Mesodermal cell (in vitro differentiated cells): ENCODE results near the gene NPAS3.

Source experiments
- H3K27ac ChIP-seq: 2 replicates; pipeline ENCODE4 v1.7.0; 2013; ENCODE audit warnings: mild to moderate bottlenecking, low read depth, low read length, moderate library complexity; ENCODE audit not compliant: severe bottlenecking
- H3K36me3 ChIP-seq: 2 replicates; pipeline ENCODE4 v1.7.1; 2013; ENCODE audit warnings: mild to moderate bottlenecking, low read length, moderate library complexity; ENCODE audit not compliant: control insufficient read depth, insufficient read depth
- H3K4me1 ChIP-seq: one replicate; pipeline ENCODE4 v1.7.1; 2013; ENCODE audit warnings: mild to moderate bottlenecking, low read length; ENCODE audit not compliant: insufficient read depth, control insufficient read depth, poor library complexity, severe bottlenecking
- H3K4me3 ChIP-seq: 2 replicates; pipeline ENCODE4 v1.7.0; 2013; ENCODE audit warnings: low read length, control low read depth, mild to moderate bottlenecking; ENCODE audit not compliant: insufficient read depth, poor library complexity, severe bottlenecking; ENCODE audit errors: extremely low read depth
- H3K9me3 ChIP-seq: 2 replicates; pipeline ENCODE4 v1.7.1; 2013; ENCODE audit warnings: mild to moderate bottlenecking, low read length, moderate library complexity; ENCODE audit not compliant: control insufficient read depth
- WGBS, 2 experiments: methylation state at CpG; one replicate each; pipeline ENCODE4 v1.1.5; 2013; ENCODE audit warnings: missing lambda C conversion rate in 2 of 2; ENCODE audit not compliant: insufficient coverage in 2 of 2; 5-methylcytosine and 5-hydroxymethylcytosine counted together

Gene NPAS3

GRCh38 chr14:33508126-33509062 lies 569.7 kb downstream of the NPAS3 start:
- Histone ChIP-seq H3K4me1 (peaks cover 9% of the 10 kb centered on the region), H3K9me3 (no peaks in the 10 kb centered on the region), H3K36me3 (no peaks in the 10 kb centered on the region), H3K4me3 (no peak overlapping the region), H3K27ac (no peak overlapping the region)
- WGBS, 2 experiments = 100% methylated on average over 1 to 3 of the region's 9 CpGs

GRCh38 chr14:33509454-33509853 lies 570.8 kb downstream of the NPAS3 start:
- Histone ChIP-seq H3K9me3 (no peaks in the 10 kb centered on the region), H3K36me3 (no peaks in the 10 kb centered on the region), H3K27ac (no peak overlapping the region), H3K4me3 (no peak overlapping the region), H3K4me1 (peaks cover 9% of the 10 kb centered on the region)
- WGBS, 2 experiments = 77 to 84% methylated on average over 2 to 3 of the region's 3 CpGs

- 98 to 100% methylated on average over 3 to 4 of the region's 6 CpGs for WGBS, 2 experiments
- no peaks in the 10 kb centered on the region for H3K9me3 ChIP-seq
- peak overlapping the region; percentile 46 for H3K27ac ChIP-seq
These were observed 571.4 kb downstream of the NPAS3 start for GRCh38 chr14:33510063-33510481.

GRCh38 chr14:33510991-33511390 lies 572.3 kb downstream of the NPAS3 start:
- H3K27ac ChIP-seq = no peak overlapping the region
- no peaks in the 10 kb centered on the region for H3K36me3 ChIP-seq
- H3K4me3 ChIP-seq = no peak overlapping the region
- H3K4me1 ChIP-seq = peaks cover 9% of the 10 kb centered on the region
- WGBS, 2 experiments = 80 to 100% methylated on average over 1 of the region's 3 CpGs
- no peaks in the 10 kb centered on the region for H3K9me3 ChIP-seq

More at GRCh38 chr14:33510063-33510481, 571.4 kb downstream of the NPAS3 start:
- Histone ChIP-seq H3K4me1 (peaks cover 9% of the 10 kb centered on the region), H3K4me3 (no peak overlapping the region), H3K36me3 (no peaks in the 10 kb centered on the region)

- Histone ChIP-seq H3K36me3 (no peaks in the 10 kb centered on the region), H3K27ac (peak overlapping the region; percentile 37), H3K4me3 (no peak overlapping the region), H3K4me1 (peaks cover 9% of the 10 kb centered on the region), H3K9me3 (no peaks in the 10 kb centered on the region)
- WGBS, 2 experiments = 75 to 100% methylated on average over 2 of the region's 4 CpGs
These were observed 573.4 kb downstream of the NPAS3 start for GRCh38 chr14:33511851-33512640.

GRCh38 chr14:33515441-33515840 lies 576.8 kb downstream of the NPAS3 start:
- peaks cover 2% of the 10 kb centered on the region for H3K4me1 ChIP-seq
- no peak overlapping the region for H3K27ac ChIP-seq
- no peaks in the 10 kb centered on the region for H3K36me3 ChIP-seq
- no peaks in the 10 kb centered on the region for H3K9me3 ChIP-seq
- H3K4me3 ChIP-seq = no peak overlapping the region
- WGBS, 2 experiments = 84 to 89% methylated on average over 4 to 5 of the region's 5 CpGs

- H3K9me3 ChIP-seq = no peaks in the 10 kb centered on the region
- H3K4me1 ChIP-seq = no peaks in the 10 kb centered on the region
- H3K36me3 ChIP-seq = no peaks in the 10 kb centered on the region
- no peak overlapping the region for H3K4me3 ChIP-seq
- WGBS, 2 experiments = no CpG with 5 or more reads among the region's 3 CpGs
- no peak overlapping the region for H3K27ac ChIP-seq
These were observed 577.2 kb downstream of the NPAS3 start for GRCh38 chr14:33515899-33516298.

- H3K9me3 ChIP-seq = no peaks in the 10 kb centered on the region
- no peak overlapping the region for H3K4me3 ChIP-seq
- H3K36me3 ChIP-seq = no peaks in the 10 kb centered on the region
- no peaks in the 10 kb centered on the region for H3K4me1 ChIP-seq
- 85 to 100% methylated on average over 3 to 4 of the region's 5 CpGs for WGBS, 2 experiments
- H3K27ac ChIP-seq = no peak overlapping the region
These were observed 578.3 kb downstream of the NPAS3 start for GRCh38 chr14:33516898-33517436.

GRCh38 chr14:33521192-33521591 lies 582.5 kb downstream of the NPAS3 start:
- Histone ChIP-seq H3K27ac (no peak overlapping the region), H3K36me3 (no peaks in the 10 kb centered on the region), H3K9me3 (no peaks in the 10 kb centered on the region), H3K4me3 (no peak overlapping the region), H3K4me1 (peaks cover 6% of the 10 kb centered on the region)
- WGBS, 2 experiments = 88 to 92% methylated on average over 1 to 2 of the region's 2 CpGs

GRCh38 chr14:33524244-33524643 lies 585.6 kb downstream of the NPAS3 start:
- H3K36me3 ChIP-seq = no peaks in the 10 kb centered on the region
- no peaks in the 10 kb centered on the region for H3K9me3 ChIP-seq
- WGBS, 2 experiments = 80 to 83% methylated on average over 1 of the region's 1 CpG
- no peak overlapping the region for H3K27ac ChIP-seq
- no peak overlapping the region for H3K4me3 ChIP-seq
- H3K4me1 ChIP-seq = peaks cover 6% of the 10 kb centered on the region
